GM18526 (cell line): ENCODE results near the gene CDKN2B.

Experiments
- POLR2A ChIP-seq: IDR thresholded peaks from 3 replicates; pipeline ENCODE4 v1.6.1; 2011; ENCODE audit not compliant: insufficient read length; ENCODE audit errors: extremely low read depth

Gene CDKN2B, protein sequence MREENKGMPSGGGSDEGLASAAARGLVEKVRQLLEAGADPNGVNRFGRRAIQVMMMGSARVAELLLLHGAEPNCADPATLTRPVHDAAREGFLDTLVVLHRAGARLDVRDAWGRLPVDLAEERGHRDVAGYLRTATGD

GRCh38 chr9:22008717-22009505, at the start of gene CDKN2B:
Gene CDKN2B (minus strand): TSS chr9:22009305. CDS start chr9:22008953, 352 bp downstream.
- peak; percentile 45 for TF ChIP-seq POLR2A

- TF ChIP-seq POLR2A: no peak
Measured at GRCh38 chr9:22056402-22056801, 47.3 kb upstream of the CDKN2B start.

GRCh38 chr9:22055090-22055489, 46.0 kb upstream of the CDKN2B start:
- no peak for TF ChIP-seq POLR2A

GRCh38 chr9:22054529-22054928, 45.4 kb upstream of the CDKN2B start:
- TF ChIP-seq POLR2A: no peak

DNA sequence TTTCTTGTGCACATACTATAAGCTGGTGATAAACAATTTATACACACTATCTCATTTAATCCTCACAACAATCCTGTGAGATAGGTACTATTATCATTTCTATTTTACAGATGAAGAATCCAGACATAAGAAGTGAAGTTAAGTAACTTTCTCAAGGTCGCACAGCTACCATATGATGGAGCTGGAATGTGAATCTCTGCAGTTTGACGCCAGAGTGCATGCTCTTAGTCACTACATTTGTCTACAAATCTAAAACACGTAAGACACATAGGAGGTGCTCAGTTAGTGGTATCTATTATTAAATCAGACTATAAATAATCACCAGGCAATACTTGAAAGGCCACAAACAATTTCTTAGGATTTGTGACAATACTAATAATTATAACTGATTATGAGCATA, 45.0 kb upstream of the CDKN2B start:
- TF ChIP-seq POLR2A: no peak

DNA sequence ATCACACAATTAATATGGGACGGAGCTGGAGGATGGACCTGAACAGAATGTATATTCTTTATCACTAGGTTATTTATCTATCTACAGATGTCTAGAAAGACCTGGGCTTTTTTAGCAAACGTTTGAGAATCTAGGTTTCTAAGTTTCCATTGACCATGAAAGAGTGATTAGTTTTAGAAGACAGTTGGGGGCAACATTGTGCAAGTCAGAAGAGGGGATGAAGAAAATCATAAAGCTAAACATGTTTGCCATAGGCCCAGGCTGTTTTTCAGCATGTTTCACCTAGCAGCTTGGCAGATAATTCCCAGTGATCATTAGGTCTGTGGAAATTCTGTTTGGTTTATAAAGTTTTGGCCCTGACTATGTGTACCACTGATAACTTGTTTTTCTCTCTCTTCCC, 44.1 kb upstream of the CDKN2B start:
- TF ChIP-seq POLR2A: no peak

GRCh38 chr9:22052376-22052945, 43.4 kb upstream of the CDKN2B start:
- no peak for TF ChIP-seq POLR2A

DNA sequence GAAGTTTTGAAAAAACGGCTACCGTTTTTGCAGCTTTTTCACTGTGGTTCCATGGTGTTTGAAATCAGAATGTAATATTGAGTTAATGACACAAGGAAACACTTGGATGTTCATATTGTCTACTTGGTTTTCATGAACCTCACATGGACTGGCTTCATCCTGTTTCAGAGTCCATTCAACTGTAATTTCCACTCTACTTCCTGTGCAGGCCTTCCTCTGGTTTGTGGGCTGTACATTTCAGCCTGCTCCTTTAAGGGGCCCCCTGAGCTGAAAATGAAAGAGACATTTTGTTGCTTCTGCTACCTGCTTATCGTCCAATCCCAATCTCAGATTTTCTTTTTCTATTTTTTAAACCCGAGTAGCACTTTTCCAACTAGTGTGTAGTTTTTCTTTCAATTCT, 41.8 kb upstream of the CDKN2B start:
- TF ChIP-seq POLR2A: no peak

DNA sequence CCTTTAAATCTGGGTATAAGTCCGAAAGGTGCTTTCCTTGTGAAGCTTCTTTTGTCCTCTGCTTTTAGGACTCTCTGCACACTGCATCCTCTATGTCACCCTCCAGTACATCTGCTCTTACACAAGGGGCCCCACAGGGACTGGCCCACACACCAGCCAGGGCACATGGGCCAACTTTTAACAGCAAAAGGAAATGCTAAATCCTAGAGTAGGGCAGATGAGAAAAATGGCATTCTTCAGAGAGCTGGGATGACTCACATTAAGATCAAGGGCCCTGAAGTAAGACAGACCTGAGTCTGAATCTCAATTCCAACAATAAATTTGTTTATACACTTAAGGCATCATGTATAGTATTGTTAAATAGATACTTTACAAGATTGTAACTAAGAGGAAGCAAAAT, 40.3 kb upstream of the CDKN2B start:
- TF ChIP-seq POLR2A: no peak

- no peak for TF ChIP-seq POLR2A
Measured at GRCh38 chr9:22047596-22047995, 38.5 kb upstream of the CDKN2B start.

DNA sequence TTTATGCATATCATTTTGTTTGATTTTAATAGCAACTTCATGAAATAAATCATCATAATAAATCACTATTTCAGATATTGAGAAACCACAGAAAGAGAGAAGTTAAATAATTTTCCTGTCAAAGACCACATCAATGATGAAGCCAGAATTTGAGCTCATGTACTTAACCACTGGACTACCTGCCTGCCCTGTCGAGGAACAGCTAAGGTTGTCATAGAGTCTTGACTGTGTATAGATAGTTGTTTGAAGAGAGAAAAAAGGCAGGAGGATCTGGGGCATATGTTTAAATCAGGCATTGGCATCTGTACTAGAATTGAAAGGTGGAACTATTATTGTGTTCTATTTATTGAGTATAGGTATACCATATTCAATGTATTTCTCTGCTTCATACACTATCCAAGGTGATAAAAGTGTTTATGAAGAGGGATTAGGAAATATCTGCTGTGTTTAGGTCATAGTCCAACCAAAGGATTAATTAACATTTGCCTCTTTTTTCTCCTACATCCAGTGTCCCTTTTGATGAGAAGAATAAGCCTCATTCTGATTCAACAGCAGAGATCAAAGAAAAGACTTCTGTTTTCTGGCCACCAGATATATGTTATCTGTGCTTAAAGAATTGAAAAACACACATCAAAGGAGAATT, 37.3 kb upstream of the CDKN2B start:
- TF ChIP-seq POLR2A: no peak

DNA sequence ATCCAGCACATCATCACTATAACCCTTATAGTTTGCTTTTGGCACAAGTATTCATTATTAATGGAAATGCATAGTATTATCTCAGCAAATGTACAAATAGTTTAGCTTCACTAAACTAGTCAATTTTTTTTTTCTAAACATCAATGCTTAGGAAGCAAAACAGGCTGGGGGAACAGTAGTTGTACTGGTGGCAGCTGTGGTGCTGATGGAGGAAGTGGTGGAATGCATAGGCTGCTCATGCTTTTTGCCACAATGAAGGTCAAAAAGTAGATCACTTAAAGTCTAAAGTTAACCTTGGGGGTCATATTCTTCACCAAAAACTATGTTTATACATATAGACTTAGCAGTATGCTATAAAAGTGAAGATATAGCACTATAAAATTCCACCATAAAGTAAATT, 36.3 kb upstream of the CDKN2B start:
- no peak for TF ChIP-seq POLR2A

DNA sequence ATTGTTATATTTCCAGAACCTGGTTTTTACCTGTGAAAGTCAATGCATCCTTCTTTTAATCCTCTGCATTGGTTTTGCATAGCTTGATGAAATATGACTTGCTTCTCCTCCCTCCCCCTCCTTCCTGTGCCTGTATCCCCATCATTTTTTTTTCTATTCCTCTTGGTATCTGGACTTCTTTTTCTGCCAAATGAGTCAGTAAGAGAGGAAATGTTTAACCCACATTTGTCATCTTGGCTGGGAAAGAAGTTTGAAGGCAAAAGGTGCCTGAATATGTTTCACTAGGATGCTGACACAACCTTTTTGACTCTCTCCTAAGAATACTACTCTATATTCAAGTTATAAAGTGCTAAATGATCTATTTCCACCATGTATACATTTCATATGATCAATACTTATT, 35.5 kb upstream of the CDKN2B start:
- TF ChIP-seq POLR2A: no peak

DNA sequence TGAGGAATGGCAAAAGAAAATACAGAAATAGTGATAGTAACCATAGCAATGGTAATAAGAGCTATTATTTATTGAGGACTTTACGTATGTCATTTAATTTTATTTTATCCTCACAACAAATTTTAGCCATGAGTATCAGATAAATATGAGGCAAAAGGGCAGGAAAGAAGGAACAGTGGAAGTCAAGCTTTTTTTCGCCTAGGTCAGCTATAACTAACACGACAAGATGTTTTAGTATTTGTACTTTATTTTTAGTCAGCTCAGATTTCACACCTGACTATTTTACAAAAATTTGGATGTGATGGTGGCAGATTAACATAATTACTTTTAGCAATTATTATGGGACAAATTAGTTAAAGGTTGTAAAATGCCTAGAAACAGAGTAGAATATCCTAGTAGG, 34.8 kb upstream of the CDKN2B start:
- no peak for TF ChIP-seq POLR2A

- no peak for TF ChIP-seq POLR2A
Measured at GRCh38 chr9:22041775-22042174, 32.7 kb upstream of the CDKN2B start.

DNA sequence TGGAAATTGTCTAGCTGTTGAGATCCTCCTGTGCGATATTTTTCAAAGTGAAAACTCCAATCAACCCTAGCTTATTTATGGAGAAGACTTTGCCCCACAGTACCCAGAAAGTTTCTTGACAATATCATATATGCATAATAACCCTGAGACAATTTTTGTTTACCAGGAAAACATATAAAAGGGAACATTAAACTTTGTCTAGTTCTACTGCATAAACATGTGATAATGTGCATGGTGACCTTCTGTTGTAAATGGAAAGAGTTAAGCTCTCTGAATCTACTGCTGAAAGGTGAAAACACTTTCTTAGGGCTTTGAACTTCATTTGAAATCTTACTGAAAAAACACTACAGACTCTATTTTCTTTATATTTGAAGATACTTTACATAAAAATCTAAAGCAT, 32.2 kb upstream of the CDKN2B start:
- no peak for TF ChIP-seq POLR2A
